Osteocyte (in vitro differentiated cells): ENCODE results near the gene IRF5. TPM values are rescaled to one million over a fixed set of nuclear protein-coding genes. Genes with fewer than 3 reads are reported as not detected.

Source experiments
- DNase-seq: peaks from one replicate; pipeline ENCODE4 v3.0.0; 2021; ENCODE audit warnings: mixed read lengths; ENCODE audit not compliant: unreplicated experiment; ENCODE audit errors: extremely low spot score
- H3K27ac Mint-ChIP-seq: one replicate; pipeline ENCODE4 v1.8.0; 2021; ENCODE audit warnings: mild to moderate bottlenecking, mixed read lengths; ENCODE audit not compliant: unreplicated experiment
- H3K27me3 Mint-ChIP-seq: one replicate; pipeline ENCODE4 v1.8.0; 2021; ENCODE audit warnings: mixed read lengths; ENCODE audit not compliant: unreplicated experiment
- H3K36me3 Mint-ChIP-seq: one replicate; pipeline ENCODE4 v1.8.0; 2021; ENCODE audit warnings: mixed read lengths; ENCODE audit not compliant: unreplicated experiment
- H3K4me1 Mint-ChIP-seq: one replicate; pipeline ENCODE4 v1.8.0; 2021; ENCODE audit warnings: mixed read lengths; ENCODE audit not compliant: unreplicated experiment
- H3K4me3 Mint-ChIP-seq: one replicate; pipeline ENCODE4 v1.8.0; 2021; ENCODE audit warnings: mild to moderate bottlenecking, moderate library complexity, mixed read lengths; ENCODE audit not compliant: unreplicated experiment
- H3K9me3 Mint-ChIP-seq: one replicate; pipeline ENCODE4 v1.8.0; 2021; ENCODE audit warnings: mixed read lengths; ENCODE audit not compliant: unreplicated experiment
- total RNA-seq: library from RNA; stranded (reverse); gene quantifications from 2 replicates; pipeline ENCODE4 v1.2.1, GENCODE V29; 2021
- TF ChIP-seq, protein P1 (sequence below): fragments of 200-600 bp; sonication (generic); IDR thresholded peaks from 2 replicates; pipeline ENCODE4 v1.5.0; 2021; ENCODE audit warnings: antibody characterized with exemption, mild to moderate bottlenecking, moderate library complexity

The IRF5 gene
- total RNA-seq, 1 donor from 2014 or later = 0.24 TPM

DNA sequence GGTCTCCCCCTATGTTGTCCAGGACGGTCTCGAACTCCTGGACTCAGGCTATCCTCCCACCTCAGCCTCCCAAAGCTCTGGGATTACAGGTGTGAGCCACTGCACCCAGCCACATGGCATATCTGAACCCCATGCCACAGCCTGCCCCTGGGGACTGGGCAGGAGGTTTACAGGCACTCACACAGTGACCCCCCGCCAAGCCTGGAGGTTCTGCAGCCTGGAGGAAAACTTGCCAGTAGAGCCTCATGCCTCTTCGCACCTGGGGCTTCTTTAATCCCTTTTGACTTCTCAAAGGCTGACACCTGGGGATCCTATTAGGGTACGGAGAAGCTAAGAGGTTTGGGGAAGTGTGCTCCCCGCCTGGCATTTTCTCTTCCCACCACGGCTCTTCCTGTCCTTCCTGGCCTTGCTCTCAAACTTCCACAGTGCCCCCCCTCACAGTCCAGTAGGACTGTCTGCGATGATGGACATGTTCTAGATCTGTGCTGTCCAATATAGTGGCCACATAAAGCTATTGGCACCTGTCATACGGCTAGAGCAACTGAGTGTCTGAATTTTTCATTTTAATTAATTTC is 15.8 kb upstream of the IRF5 start:
- H3K27me3 Mint-ChIP-seq = peaks cover 70% of the 10 kb centered on the region
- no peak overlapping the region for H3K4me3 Mint-ChIP-seq
- DNase-seq = no peak
- TF ChIP-seq, protein P1, sequence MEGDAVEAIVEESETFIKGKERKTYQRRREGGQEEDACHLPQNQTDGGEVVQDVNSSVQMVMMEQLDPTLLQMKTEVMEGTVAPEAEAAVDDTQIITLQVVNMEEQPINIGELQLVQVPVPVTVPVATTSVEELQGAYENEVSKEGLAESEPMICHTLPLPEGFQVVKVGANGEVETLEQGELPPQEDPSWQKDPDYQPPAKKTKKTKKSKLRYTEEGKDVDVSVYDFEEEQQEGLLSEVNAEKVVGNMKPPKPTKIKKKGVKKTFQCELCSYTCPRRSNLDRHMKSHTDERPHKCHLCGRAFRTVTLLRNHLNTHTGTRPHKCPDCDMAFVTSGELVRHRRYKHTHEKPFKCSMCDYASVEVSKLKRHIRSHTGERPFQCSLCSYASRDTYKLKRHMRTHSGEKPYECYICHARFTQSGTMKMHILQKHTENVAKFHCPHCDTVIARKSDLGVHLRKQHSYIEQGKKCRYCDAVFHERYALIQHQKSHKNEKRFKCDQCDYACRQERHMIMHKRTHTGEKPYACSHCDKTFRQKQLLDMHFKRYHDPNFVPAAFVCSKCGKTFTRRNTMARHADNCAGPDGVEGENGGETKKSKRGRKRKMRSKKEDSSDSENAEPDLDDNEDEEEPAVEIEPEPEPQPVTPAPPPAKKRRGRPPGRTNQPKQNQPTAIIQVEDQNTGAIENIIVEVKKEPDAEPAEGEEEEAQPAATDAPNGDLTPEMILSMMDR = no peak
- H3K4me1 Mint-ChIP-seq = peaks cover 1% of the 10 kb centered on the region
- H3K36me3 Mint-ChIP-seq = no peaks in the 10 kb centered on the region
- no peak overlapping the region for H3K27ac Mint-ChIP-seq
- H3K9me3 Mint-ChIP-seq = no peaks in the 10 kb centered on the region

DNA sequence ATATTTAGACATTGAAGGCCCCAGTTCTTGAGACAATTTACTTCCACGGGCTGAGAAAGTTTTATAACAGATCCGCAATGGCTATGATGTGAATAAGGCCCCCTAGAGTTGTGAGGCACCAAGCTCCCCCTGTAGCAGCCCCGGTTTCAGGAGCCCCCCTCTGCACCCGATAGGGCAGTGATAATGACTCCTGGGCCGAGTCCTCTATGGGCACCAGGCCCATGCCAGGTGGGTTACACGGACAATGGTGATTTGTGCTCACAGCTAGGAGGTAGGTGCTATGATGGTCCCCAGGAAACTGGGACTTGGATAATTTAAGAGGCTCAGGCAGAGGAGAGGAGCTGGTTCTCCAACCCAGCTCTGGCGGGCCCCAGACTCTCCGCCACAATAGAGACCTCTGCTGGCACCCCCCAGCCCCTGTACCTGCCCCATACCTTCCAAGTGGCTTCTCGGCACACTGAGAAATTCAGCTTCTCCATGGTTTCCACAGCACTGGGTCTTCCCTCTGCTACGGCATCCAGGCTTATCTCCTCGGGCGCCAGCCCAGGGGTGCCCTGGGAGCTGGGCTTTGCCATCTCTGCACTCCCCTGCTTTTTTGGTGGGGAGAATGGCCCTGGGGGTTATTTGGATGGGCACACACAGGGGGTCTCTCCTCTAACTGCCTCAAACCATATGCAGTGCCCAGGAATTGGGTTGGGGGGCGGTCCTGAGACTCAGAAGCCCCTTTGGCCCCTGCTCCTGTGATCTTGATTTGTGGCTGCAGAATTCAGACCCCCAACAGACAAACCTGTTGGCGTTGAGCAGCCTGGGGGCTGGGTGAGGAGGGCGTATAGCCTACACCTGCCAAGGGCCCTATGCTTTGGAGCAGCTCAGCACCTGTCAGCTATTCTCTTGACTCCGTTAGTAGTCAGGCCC is 15.0 kb upstream of the IRF5 start:
- H3K4me1 Mint-ChIP-seq = peaks cover 1% of the 10 kb centered on the region
- no peak overlapping the region for H3K27ac Mint-ChIP-seq
- H3K9me3 Mint-ChIP-seq = no peaks in the 10 kb centered on the region
- no peak for DNase-seq
- H3K27me3 Mint-ChIP-seq = peaks cover 66% of the 10 kb centered on the region
- no peak overlapping the region for H3K4me3 Mint-ChIP-seq
- H3K36me3 Mint-ChIP-seq = no peaks in the 10 kb centered on the region
- TF ChIP-seq, protein P1 = no peak

DNA sequence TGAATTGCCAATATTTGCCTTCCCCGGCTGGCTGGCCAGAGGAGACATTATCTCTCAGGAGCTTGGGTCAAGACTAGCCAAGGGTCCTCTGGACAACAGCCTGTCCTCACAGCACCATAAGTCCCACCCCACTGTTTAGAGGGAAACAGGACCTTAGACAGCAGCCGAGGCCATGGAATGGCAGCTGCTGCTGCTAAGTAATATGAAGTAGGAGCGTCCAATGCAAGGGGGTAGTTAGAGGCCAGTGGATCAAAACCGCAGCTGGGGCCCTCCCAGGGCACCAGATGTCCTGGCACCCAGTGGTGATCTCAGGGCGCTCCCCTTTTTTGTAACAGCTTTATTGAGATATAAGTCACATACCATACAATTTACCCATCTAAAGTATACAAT is 14.3 kb upstream of the IRF5 start:
- TF ChIP-seq, protein P1 = no peak
- Mint-ChIP-seq H3K9me3 (no peaks in the 10 kb centered on the region), H3K27ac (no peak overlapping the region), H3K4me3 (no peak overlapping the region), H3K36me3 (no peaks in the 10 kb centered on the region), H3K27me3 (peaks cover 59% of the 10 kb centered on the region), H3K4me1 (peaks cover 1% of the 10 kb centered on the region)
- no peak for DNase-seq

DNA sequence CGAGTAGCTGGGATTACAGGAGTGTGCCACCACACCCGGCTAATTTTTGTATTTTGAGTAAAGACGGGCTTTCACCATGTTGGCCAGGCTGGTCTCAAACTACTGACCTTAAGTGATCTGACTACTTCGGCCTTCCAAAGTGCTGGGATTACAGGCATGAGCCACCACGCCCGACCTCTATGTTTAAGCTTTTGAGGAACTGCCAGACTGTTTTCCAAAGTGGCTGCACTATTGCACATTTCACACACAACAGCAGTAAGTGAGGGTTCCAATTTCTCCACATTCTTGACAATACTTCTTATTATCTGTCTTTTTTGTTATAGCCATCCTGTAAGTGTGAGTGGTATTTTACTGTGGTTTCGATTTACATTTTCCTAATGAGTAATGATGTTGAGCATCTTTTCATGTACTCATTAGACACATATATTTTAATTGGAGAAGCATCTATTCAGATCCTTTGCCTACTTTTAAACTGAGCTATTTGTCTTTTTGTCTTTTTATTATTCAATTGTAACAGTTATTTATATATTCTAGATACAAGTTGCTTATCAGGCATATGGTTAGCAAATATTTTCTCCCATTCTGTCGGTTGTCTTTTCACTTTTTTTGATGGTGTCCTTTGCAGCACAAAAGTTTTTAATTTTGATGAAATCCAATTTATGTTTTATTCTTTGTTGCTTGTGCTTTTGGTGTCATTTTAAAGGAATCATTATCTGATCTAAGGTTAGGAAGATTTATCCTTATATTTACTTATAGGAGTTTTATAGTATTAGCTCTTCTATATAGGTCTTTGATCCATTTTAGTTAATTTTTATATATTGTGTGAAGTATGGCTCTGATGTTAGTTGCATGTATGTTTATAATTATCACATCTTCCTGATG is 12.8 kb upstream of the IRF5 start:
- Mint-ChIP-seq H3K4me1 (peaks cover 1% of the 10 kb centered on the region), H3K4me3 (no peak overlapping the region)

More for the DNA sequence above, 12.8 kb upstream of the IRF5 start:
- Mint-ChIP-seq H3K9me3 (no peaks in the 10 kb centered on the region), H3K27ac (no peak overlapping the region), H3K36me3 (no peaks in the 10 kb centered on the region), H3K27me3 (peaks cover 44% of the 10 kb centered on the region)
- TF ChIP-seq, protein P1 = no peak
- no peak for DNase-seq
